ENCODE measurements around the gene SH3RF1. TPM values are rescaled to one million over a fixed set of nuclear protein-coding genes. Genes with fewer than 3 reads are reported as not detected.

The SH3RF1 gene
- total RNA-seq, 3 donors from 2014 or later, result 45.3 to 82.3 (median 65.5) TPM

GRCh38 chr4:169175035-169175434, 95.7 kb downstream of the SH3RF1 start:
- intact Hi-C loops (cut with DNase I, micrococcal nuclease), result no loop called here
- no peak for ATAC-seq

GRCh38 chr4:169174247-169174646, 96.5 kb downstream of the SH3RF1 start:
- H3K4me3 ChIP-seq, result no peak overlapping the region
- DNase-seq, result peak in 1 of 3 donors; percentile 31
- no peaks in the 10 kb centered on the region for H3K36me3 ChIP-seq (ENCODE audit: low read depth)
- TF ChIP-seq CTCF (IDR thresholded peaks at IDR 0.05), result no peak
- intact Hi-C loops (cut with DNase I, micrococcal nuclease), result no loop called here
- H3K4me1 ChIP-seq (ENCODE audit: low read depth), result no peaks in the 10 kb centered on the region
- no peaks in the 10 kb centered on the region for H3K9me3 ChIP-seq
- peak; percentile 90 for ATAC-seq

More at GRCh38 chr4:169175035-169175434, 95.7 kb downstream of the SH3RF1 start:
- DNase-seq, result no peak
- Histone ChIP-seq H3K4me1 (ENCODE audit: low read depth) (no peaks in the 10 kb centered on the region), H3K36me3 (ENCODE audit: low read depth) (no peaks in the 10 kb centered on the region), H3K4me3 (no peak overlapping the region), H3K9me3 (no peaks in the 10 kb centered on the region)
- no peak for TF ChIP-seq CTCF (IDR thresholded peaks at IDR 0.05)

- H3K36me3 ChIP-seq (ENCODE audit: low read depth), result no peaks in the 10 kb centered on the region
- H3K9me3 ChIP-seq, result no peaks in the 10 kb centered on the region
- intact Hi-C loops (cut with DNase I, micrococcal nuclease), result no loop called here
- TF ChIP-seq CTCF (IDR thresholded peaks at IDR 0.05), result no peak
- no peak overlapping the region for H3K4me3 ChIP-seq
- DNase-seq (no peak), ATAC-seq (no peak)
- no peaks in the 10 kb centered on the region for H3K4me1 ChIP-seq (ENCODE audit: low read depth)
These were observed 102.5 kb downstream of the SH3RF1 start for GRCh38 chr4:169167957-169168858.

GRCh38 chr4:169164669-169165415, 105.9 kb downstream of the SH3RF1 start:
- H3K36me3 ChIP-seq (ENCODE audit: low read depth), result no peaks in the 10 kb centered on the region
- intact Hi-C loops (cut with DNase I, micrococcal nuclease), result no loop called here

More at GRCh38 chr4:169164669-169165415, 105.9 kb downstream of the SH3RF1 start:
- DNase-seq, result no peak
- H3K4me1 ChIP-seq (ENCODE audit: low read depth), result no peaks in the 10 kb centered on the region
- no peak for TF ChIP-seq CTCF (IDR thresholded peaks at IDR 0.05)
- no peak overlapping the region for H3K4me3 ChIP-seq
- ATAC-seq, result no peak
- no peaks in the 10 kb centered on the region for H3K9me3 ChIP-seq
